Nephron (organoid): ENCODE results near the gene KRT3.

Experiments used
- H3K27ac Mint-ChIP-seq, 3 experiments: 2 replicates each; pipeline ENCODE4 v1.8.0; 2020; ENCODE audit warnings: mixed read lengths in 3 of 3, mild to moderate bottlenecking in 2 of 3, moderate library complexity in 1 of 3
- H3K27me3 Mint-ChIP-seq: 2 replicates; pipeline ENCODE4 v1.8.0; 2021; ENCODE audit warnings: low read depth, mild to moderate bottlenecking, moderate library complexity, mixed read lengths
- H3K36me3 Mint-ChIP-seq: 2 replicates; pipeline ENCODE4 v1.8.0; 2020; ENCODE audit warnings: low read depth, mixed read lengths
- H3K4me1 Mint-ChIP-seq: 2 replicates; pipeline ENCODE4 v1.8.0; 2020; ENCODE audit warnings: mixed read lengths
- H3K4me3 Mint-ChIP-seq, 3 experiments: 2 replicates each; pipeline ENCODE4 v1.8.0; 2020; ENCODE audit warnings: mild to moderate bottlenecking in 3 of 3, mixed read lengths in 3 of 3, moderate library complexity in 2 of 3
- H3K9me3 Mint-ChIP-seq: 2 replicates; pipeline ENCODE4 v1.8.0; 2020; ENCODE audit warnings: mixed read lengths
- CTCF ChIP-seq, 3 experiments: fragments of 200-600 bp; sonication (generic); IDR thresholded peaks; one replicate each; pipeline ENCODE4 v1.5.0; 2021; ENCODE audit warnings: antibody characterized with exemption in 3 of 3; ENCODE audit not compliant: unreplicated experiment in 3 of 3

KRT3 gene

GRCh38 chr12:52828591-52829021 is 32.7 kb upstream of the KRT3 start:
- Mint-ChIP-seq H3K27me3 (peaks cover 6% of the 10 kb centered on the region), H3K9me3 (no peaks in the 10 kb centered on the region), H3K4me1 (no peaks in the 10 kb centered on the region), H3K27ac (no peak overlapping the region), H3K36me3 (no peaks in the 10 kb centered on the region), H3K4me3 (no peak overlapping the region)
- TF ChIP-seq CTCF (IDR thresholded peaks at IDR 0.05; ENCODE audit: unreplicated experiment in 3 of 3), result no peak

GRCh38 chr12:52828156-52828555 is 32.2 kb upstream of the KRT3 start:
- no peaks in the 10 kb centered on the region for H3K36me3 Mint-ChIP-seq
- TF ChIP-seq CTCF (IDR thresholded peaks at IDR 0.05; ENCODE audit: unreplicated experiment in 3 of 3), result no peak
- no peak overlapping the region for H3K27ac Mint-ChIP-seq
- peaks cover 8% of the 10 kb centered on the region for H3K27me3 Mint-ChIP-seq
- H3K4me3 Mint-ChIP-seq, result no peak overlapping the region
- no peaks in the 10 kb centered on the region for H3K9me3 Mint-ChIP-seq
- H3K4me1 Mint-ChIP-seq, result no peaks in the 10 kb centered on the region

GRCh38 chr12:52827499-52828090 is 31.7 kb upstream of the KRT3 start:
- TF ChIP-seq CTCF (IDR thresholded peaks at IDR 0.05; ENCODE audit: unreplicated experiment in 3 of 3), result no peak
- peaks cover 8% of the 10 kb centered on the region for H3K27me3 Mint-ChIP-seq
- H3K9me3 Mint-ChIP-seq, result no peaks in the 10 kb centered on the region
- H3K4me1 Mint-ChIP-seq, result no peaks in the 10 kb centered on the region
- no peaks in the 10 kb centered on the region for H3K36me3 Mint-ChIP-seq
- H3K4me3 Mint-ChIP-seq, result no peak overlapping the region
- H3K27ac Mint-ChIP-seq, result peak overlapping the region in 1 of 3 experiments; percentile 25

- Mint-ChIP-seq H3K27ac (peak overlapping the region in 2 of 3 experiments; percentile 14 to 25), H3K4me3 (no peak overlapping the region), H3K9me3 (no peaks in the 10 kb centered on the region), H3K4me1 (no peaks in the 10 kb centered on the region), H3K27me3 (peaks cover 8% of the 10 kb centered on the region), H3K36me3 (no peaks in the 10 kb centered on the region)
- no peak for TF ChIP-seq CTCF (IDR thresholded peaks at IDR 0.05; ENCODE audit: unreplicated experiment in 3 of 3)
These were observed 30.9 kb upstream of the KRT3 start for GRCh38 chr12:52826611-52827498.

GRCh38 chr12:52825961-52826360 is 30.0 kb upstream of the KRT3 start:
- Mint-ChIP-seq H3K27me3 (peaks cover 8% of the 10 kb centered on the region), H3K9me3 (no peaks in the 10 kb centered on the region), H3K4me3 (no peak overlapping the region), H3K27ac (no peak overlapping the region), H3K4me1 (peaks cover 3% of the 10 kb centered on the region), H3K36me3 (no peaks in the 10 kb centered on the region)
- no peak for TF ChIP-seq CTCF (IDR thresholded peaks at IDR 0.05; ENCODE audit: unreplicated experiment in 3 of 3)
